ENCODE measurements around the gene BLACAT1.

GRCh38 chr1:205451759-205452164 is 4.1 kb downstream of the BLACAT1 start:
- TF ChIP-seq EGR1 (conservative IDR thresholded peaks at IDR 0.05) (no peak), CHD1 (IDR thresholded peaks at IDR 0.05; ENCODE audit: low read length) (no peak), ZNF384 (IDR thresholded peaks at IDR 0.05; ENCODE audit: low read depth, low read length) (no peak)
